GM19468 (cell line): Measurements from ENCODE around the gene PGGHG.

Experiments used
- ATAC-seq: cut with Tn5 transposase; IDR thresholded peaks from one replicate; pipeline ENCODE4 v1.9.1; 2021; ENCODE audit warnings: mild to moderate bottlenecking, moderate library complexity, moderate number of reproducible peaks; ENCODE audit not compliant: unreplicated experiment; ENCODE audit errors: extremely low read depth

Gene PGGHG

GRCh38 chr11:268716-269145 lies 20.2 kb upstream of the PGGHG start:
- peak; percentile 50 for ATAC-seq

GRCh38 chr11:269146-269890 lies 19.6 kb upstream of the PGGHG start:
- ATAC-seq, result peak; percentile 41

- ATAC-seq, result no peak
These were observed 18.2 kb upstream of the PGGHG start for GRCh38 chr11:270451-271318.

DNA sequence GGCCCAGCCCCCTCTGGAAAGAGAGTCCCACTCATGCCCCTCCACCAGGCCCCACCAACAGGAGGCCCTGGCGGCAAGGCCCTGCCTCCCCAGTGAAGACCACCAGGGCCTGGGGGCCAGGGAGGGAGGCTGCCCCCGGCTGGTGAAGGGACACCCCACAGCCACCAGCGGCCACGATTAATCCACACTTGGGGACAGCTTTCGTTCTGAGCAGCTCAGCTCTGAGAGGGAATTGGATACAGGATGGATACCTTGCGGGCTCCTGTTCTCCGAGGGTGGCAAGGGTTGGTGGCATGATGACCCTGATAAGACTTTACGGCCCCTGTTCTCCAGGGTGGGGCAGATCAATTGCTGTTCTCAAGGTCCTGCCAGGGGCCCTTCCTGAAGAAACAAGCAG lies 17.6 kb upstream of the PGGHG start:
- no peak for ATAC-seq

DNA sequence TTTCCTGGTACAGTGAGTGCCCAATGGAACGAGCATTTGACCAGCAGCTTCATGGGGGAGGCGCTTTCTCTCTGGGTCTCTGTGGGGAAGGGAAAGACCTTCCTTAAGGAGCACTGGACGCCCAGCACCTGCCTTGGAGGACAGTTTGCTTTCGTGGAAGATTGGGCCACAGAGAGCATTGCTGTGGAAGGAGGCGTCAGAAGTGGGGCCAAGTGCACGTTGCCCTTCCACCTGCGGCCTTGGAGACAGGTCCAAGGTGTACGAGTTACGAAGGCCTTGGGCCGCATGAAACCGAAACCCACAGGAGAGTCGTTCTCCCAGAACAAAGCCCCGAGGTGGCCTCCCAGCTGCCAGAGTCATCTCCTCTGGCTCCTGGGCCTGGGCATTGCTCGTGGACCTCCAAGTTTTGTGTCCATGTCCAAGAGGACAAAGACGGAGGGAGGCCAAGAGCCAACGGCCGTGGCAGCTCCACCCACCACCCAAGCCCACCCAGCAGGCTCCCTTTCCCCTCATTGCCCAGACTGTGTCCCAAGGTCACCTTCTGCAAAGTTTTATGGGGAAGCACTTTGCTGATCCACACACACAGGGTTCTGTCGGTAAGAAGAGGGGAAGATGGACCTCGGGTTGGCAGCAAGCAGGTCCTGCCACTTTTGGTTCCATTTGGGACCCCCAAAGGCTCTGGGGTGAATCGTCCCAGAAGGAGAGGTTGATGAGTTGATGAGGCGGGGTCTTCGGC lies 16.6 kb upstream of the PGGHG start:
- no peak for ATAC-seq

DNA sequence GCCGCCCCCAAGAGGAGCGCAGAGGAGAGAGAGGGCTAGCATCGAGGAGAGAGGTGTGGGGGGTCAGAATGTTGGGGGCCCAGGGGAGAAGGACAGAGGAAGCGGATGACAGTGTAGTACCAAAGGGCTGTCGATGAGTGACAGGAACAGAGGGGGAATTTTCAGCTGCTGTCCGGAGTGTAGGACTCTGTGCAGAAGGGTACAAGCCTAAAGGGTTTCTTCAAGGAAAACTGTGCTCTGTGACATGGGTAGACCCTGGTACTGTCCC lies 16.1 kb upstream of the PGGHG start:
- ATAC-seq, result no peak

DNA sequence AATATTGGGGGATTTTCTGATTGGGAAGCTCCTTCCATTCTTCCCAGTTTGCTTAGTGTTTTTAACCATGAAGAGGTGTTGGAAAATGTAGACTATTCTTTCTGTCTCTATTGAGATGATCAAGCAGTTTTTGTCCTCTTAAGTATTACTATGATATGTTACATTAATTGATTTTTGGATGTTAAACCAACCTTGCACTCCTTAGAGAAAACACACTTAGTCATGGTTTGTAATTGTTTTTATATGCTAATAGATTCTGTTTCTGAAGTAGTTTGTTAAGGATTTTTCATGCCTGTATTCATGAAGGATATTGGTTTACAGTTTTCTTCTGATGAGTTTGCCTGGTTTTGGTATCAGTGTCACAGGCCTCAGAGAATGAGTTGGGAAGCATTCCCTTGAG lies 12.7 kb upstream of the PGGHG start:
- no peak for ATAC-seq

- ATAC-seq, result no peak
These were observed 10.7 kb upstream of the PGGHG start, which contains the start of gene NLRP6 for GRCh38 chr11:278001-278951. Gene NLRP6, plus strand, starts transcription at chr11:278407. Its CDS starts 163 bp downstream, at chr11:278570.

DNA sequence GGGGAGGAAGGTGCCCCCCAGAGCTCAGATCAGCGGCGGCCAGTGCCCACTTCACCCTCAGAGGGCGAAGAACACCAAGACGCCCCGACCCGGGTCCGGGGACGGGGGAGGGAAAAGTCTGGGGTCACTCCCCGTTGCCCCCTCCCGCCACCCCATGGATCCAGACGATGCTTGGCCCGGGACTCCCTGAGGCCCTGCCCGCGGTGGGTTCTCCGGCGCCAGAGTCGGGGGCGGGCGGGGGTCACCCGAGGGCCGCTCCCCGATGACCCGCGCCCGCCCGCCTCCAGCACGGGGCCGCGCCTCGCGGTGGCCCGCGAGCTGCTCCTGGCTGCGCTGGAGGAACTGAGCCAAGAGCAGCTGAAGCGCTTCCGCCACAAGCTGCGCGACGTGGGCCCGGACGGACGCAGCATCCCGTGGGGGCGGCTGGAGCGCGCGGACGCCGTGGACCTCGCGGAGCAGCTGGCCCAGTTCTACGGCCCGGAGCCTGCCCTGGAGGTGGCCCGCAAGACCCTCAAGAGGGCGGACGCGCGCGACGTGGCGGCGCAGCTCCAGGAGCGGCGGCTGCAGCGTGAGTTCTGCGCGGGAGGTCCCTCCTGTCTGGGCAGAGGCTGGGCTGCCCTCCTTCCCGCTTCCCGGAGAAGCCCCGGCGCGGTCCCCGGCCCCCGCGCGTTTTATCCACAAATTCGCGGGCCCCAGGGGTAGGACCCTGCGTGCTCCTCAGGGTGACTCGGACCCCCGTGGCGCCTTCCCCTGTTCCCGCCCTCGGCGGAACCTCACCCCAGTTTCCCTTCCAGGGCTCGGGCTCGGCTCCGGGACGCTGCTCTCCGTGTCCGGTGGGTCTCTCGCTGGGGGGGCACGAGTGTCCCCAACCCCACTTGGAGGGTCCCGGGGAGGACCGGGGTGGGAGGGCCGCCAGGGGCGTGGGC lies 9.6 kb upstream of the PGGHG start:
- no peak for ATAC-seq

- no peak for ATAC-seq
These were observed 8.8 kb upstream of the PGGHG start for GRCh38 chr11:279966-280705.

GRCh38 chr11:280706-281485 lies 8.0 kb upstream of the PGGHG start:
- no peak for ATAC-seq

- ATAC-seq, result no peak
These were observed 7.3 kb upstream of the PGGHG start for GRCh38 chr11:281486-282161.

DNA sequence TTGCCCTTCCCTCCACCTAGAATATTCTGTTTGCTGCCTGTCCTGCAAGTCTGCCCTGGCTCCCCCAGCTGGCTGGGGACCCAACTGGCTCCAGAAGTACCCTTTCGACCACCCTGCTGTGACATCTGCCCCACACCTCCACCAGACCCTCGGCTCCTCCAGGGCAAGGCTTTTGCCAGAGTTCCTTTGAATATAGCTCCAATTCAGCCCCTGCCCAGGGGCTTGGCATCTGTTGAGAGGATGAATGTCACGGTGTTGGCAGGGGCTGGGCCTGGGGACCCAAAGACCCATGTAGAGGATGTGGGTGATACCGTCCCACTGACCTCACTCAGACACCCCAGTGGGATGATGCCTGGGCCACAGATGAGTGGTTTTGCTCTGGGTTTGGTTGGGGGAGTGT lies 6.8 kb upstream of the PGGHG start:
- no peak for ATAC-seq

DNA sequence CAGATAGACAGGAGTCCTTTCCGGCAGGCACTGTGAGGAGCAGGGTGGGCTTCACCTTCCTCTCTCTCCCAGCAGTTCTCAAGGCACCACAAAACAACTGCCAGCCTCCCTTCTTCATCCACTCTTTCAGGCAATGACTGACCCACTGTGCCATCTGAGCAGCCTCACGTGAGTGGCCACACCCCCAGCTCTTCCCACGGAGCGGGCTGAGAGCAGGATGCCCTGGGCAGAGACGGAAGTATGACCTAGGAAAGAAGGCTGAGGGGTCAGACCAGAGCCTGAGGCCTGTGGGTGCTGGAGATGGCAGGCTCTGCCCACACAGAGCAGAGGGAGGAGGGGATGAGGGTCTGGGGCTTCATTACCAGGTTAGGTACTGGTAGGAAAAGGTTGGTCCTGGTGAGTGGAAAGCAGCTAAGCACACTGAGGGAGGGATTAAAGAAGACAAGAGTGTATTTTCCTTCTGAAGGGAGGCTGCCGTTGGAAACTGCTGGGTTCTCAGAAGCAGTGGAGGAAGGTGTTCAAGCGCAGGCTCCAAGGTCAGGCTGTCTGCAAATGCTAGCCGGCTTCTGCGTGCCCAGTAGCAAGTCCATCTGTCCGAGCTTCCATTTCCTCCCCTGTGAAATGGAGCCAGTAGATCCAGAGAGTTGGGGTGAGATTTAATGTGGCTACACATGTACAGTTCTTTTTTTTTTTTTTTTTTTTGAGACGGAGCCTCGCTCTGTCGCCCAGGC lies 6.1 kb upstream of the PGGHG start:
- ATAC-seq, result no peak

- no peak for ATAC-seq
These were observed 5.4 kb upstream of the PGGHG start for GRCh38 chr11:283405-284104.
